Measurements from ENCODE around the gene SEC14L6.
"Not testable (repeated sequence)": the region's sequence is repeated elsewhere in the genome, so short reads cannot be mapped to it uniquely, and the experiment has no call there.

SEC14L6 gene

GRCh38 chr22:30546616-30547015 is at the start of gene SEC14L6:
Gene SEC14L6 (minus strand): TSS chr22:30546741. CDS start chr22:30546682, 59 bp downstream.
- DNase-seq = no peak

- DNase-seq = no peak
Observed at GRCh38 chr22:30596199-30596598, 49.7 kb upstream of the SEC14L6 start.

- DNase-seq = not testable (repeated sequence)
Observed at GRCh38 chr22:30592360-30592713, 45.8 kb upstream of the SEC14L6 start.

- peak; percentile 100 for DNase-seq
Observed at GRCh38 chr22:30591588-30592359, 45.2 kb upstream of the SEC14L6 start, which contains the start of gene PES1. Gene PES1 (minus strand): TSS chr22:30591910. CDS start chr22:30591833, 77 bp downstream.

DNA sequence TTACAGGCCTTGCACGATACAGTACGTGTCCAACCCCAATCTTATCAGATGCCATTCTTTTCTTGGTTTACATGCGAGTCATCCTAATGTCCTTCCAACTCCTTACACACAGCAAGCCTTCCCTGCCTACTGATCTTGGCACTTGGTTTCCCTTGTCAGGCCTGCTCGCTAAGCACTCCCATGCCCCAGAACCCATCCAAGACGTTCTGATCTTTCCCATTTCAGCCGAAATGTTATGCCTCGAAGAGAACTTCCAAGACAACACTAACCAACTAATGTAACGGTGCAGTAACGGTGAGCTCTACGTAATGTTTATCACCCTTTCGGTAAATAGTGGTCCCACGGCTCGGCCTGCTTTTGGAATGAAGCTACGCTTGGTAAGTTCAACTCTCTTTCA is 44.6 kb upstream of the SEC14L6 start:
- no peak for DNase-seq

GRCh38 chr22:30586414-30586813 is 39.9 kb upstream of the SEC14L6 start:
- DNase-seq = no peak

- DNase-seq = no peak
Observed at GRCh38 chr22:30584441-30584840, 37.9 kb upstream of the SEC14L6 start.

DNA sequence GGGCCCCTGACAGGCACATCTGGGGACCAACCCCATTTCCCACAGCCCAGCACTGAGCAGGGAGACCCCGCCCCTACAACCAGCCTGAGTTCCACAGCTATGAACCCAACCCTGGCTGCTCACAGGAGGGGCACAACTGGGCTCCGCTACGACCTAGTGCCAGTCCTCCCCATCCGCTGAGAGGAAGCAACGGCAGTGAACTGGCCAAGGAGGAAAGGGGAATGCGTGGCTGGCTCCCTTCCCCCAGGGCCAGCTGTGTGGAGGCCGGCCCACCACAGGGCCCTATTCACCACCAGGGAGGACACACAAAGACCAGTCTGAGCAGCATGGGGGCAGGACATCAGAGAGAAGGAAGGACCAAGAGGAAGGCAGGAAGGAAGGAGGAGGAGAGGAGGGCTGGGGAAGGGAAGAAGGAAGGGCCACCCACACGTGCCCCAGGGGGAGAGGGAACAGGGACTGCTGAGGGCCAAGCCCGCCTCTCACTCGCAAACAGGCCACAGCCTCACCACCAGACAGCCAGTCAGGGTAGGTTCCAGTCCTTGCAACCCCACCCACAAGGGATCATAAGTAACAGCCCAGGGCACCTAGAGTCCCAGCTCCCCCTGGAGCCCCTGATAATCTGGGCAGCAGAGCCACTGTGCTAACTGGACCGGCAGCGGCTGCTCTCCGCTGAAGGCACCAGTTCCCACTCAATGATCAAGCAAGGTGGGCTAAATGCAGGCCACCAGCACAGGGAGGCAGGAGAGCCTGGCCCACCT is 36.4 kb upstream of the SEC14L6 start:
- no peak for DNase-seq

- no peak for DNase-seq
Observed at GRCh38 chr22:30582051-30582450, 35.5 kb upstream of the SEC14L6 start.

GRCh38 chr22:30580896-30581295 is 34.4 kb upstream of the SEC14L6 start:
- DNase-seq = no peak

GRCh38 chr22:30578481-30578880 is 31.9 kb upstream of the SEC14L6 start:
- no peak for DNase-seq

- DNase-seq = no peak
Observed at GRCh38 chr22:30575859-30576258, 29.3 kb upstream of the SEC14L6 start.

- DNase-seq = no peak
Observed at GRCh38 chr22:30574997-30575671, 28.6 kb upstream of the SEC14L6 start.

GRCh38 chr22:30574095-30574981 is 27.8 kb upstream of the SEC14L6 start, which contains the start of gene GAL3ST1:
Gene GAL3ST1 (minus strand): TSS chr22:30574665. CDS start chr22:30557392, 17,273 bp downstream.
- DNase-seq = peak; percentile 73

DNA sequence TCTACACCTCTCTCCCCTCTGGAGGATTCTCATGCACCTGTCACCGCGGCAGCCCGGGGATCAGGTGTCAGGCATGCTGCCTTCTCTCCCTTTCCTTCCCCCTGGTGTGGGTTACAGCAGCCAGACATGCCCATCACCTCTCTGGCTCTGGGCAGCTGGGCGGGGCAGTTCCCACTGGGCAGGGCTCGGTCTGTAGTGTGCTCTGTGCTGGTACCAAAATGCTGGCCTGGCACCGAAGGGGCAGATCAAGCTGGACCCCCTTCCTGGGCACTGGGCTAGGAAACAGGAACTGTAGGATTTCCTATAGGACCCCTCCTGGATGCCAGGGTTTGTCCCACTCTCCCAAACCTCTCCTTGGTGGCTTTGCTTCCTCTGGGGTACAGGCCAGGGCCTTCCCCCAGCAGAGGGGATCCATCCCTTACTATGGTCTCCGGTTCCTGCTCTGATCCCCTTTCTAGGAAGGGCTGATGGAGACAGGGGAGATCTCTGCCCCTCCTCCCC is 27.1 kb upstream of the SEC14L6 start:
- peak; percentile 32 for DNase-seq

- DNase-seq = peak; percentile 31
Observed at GRCh38 chr22:30572840-30573593, 26.5 kb upstream of the SEC14L6 start.

DNA sequence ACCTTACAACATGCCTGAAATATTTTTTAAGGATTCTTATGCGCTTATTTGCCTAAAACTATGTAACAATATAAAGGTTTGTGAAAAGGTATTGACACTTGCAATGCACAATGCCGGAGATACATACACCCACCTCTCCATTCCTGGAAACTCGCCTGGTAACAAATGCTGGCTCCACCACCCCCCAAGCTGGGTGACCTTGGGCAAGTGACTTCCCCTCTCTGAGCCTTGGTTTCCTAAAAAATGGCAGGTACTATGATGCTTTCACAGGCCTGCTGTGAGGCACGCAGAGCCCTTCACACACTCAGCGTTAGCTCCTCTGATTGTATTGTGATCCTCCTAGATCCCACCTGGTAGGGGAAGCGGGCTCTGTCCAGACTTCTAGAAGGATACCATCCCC is 25.7 kb upstream of the SEC14L6 start:
- DNase-seq = no peak

GRCh38 chr22:30569674-30570202 is 23.2 kb upstream of the SEC14L6 start:
- no peak for DNase-seq

DNA sequence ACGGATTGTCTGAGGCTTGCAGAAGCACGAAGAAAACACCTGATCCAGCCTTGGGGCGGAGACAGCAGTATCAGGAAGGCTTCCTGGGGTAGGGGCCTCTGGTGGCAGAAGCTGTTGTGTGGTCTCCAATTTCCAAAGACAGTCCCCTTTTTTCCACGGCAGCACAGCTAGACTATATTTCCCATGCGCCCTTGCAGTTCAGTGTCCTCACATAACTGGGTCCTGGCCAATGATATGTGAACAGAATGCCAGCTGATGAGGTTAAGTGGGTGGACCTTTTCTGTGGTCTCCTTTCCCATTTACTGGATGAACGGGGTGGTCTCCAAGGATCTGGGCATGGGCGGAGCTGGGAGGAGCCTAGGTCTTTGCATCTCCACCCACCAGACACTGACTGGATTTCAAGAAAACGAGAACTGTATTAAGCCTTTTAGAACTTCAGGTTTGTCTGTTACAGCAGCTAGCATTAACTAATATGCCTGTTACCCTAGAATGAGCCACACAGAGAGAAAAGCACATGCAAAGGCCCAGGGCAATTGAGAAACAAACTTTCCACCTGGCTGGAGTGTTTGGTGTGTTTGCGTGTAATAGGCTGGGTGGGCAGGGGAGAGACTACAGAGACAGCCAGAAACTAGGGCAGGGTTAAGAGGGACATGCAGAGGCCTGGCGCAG is 21.7 kb upstream of the SEC14L6 start:
- no peak for DNase-seq

DNA sequence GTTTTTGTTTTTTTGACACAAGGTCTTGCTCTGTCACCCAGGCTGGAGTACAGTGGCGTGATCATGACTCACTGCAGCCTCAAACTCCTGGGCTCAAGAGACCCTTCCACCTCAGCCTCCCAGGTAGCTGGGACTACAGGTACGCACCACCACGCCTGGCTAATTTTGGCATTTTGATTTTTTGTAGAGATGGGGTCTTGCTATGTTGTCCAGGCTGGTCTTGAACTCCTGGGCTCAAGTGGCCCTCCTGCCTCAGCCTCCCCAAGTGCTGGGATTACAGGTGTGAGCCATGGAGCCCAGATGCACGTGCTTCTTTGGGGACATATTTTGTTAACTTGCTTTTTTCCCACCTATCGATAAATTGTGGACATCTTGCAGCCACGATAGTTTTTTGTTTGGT is 20.7 kb upstream of the SEC14L6 start:
- not testable (repeated sequence) for DNase-seq

- DNase-seq = no peak
Observed at GRCh38 chr22:30566125-30566524, 19.6 kb upstream of the SEC14L6 start.
